Prostate gland (tissue), 2 donors: ENCODE measurements around the gene LRCH1.

Source experiments
- POLR2A ChIP-seq: fragments of 450-650 bp; IDR thresholded peaks from one replicate; pipeline ENCODE4 v1.6.1; 2016; ENCODE audit warnings: antibody characterized with exemption, mild to moderate bottlenecking
- POLR2AphosphoS5 ChIP-seq: sonication (generic); formaldehyde crosslinking; IDR thresholded peaks from one replicate; pipeline ENCODE4 v1.6.1; 2017; ENCODE audit warnings: antibody characterized with exemption
- TF ChIP-seq, protein P1 (sequence below), 4 experiments: fragments of 200-600 bp in 2 of 4; fragments of 450-650 bp in 2 of 4; sonication (generic) in 2 of 4; IDR thresholded peaks; 1 replicate in 3 of 4; 2 replicates in 1 of 4; pipeline ENCODE4 v1.5.1; 2016 to 2019; ENCODE audit warnings: antibody characterized with exemption in 4 of 4, mild to moderate bottlenecking in 2 of 4, moderate library complexity in 2 of 4

DNA sequence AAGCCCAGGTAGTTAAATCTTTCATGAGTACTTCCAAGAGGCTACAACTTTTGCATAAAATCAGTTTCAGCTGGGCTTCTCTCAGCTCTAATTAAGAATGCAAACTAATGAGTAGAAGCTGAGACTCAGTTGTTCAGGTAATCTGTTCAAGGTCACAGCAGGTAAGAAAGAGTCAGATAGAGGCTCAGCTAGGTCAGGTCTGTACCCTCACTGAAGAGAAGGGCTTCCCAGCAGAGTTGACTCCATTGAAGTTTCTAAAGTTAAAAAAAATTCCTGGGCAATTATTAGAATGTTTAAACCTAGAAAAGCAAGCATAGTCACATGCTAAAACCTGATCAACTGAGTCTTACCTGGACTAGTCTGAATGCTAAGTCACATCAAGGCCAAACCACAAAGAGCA is 201.8 kb downstream of the LRCH1 start:
- TF ChIP-seq, protein P1, sequence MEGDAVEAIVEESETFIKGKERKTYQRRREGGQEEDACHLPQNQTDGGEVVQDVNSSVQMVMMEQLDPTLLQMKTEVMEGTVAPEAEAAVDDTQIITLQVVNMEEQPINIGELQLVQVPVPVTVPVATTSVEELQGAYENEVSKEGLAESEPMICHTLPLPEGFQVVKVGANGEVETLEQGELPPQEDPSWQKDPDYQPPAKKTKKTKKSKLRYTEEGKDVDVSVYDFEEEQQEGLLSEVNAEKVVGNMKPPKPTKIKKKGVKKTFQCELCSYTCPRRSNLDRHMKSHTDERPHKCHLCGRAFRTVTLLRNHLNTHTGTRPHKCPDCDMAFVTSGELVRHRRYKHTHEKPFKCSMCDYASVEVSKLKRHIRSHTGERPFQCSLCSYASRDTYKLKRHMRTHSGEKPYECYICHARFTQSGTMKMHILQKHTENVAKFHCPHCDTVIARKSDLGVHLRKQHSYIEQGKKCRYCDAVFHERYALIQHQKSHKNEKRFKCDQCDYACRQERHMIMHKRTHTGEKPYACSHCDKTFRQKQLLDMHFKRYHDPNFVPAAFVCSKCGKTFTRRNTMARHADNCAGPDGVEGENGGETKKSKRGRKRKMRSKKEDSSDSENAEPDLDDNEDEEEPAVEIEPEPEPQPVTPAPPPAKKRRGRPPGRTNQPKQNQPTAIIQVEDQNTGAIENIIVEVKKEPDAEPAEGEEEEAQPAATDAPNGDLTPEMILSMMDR (IDR thresholded peaks at IDR 0.05): no peak
- TF ChIP-seq POLR2A (no peak), POLR2AphosphoS5 (no peak)
